NCI-H69 (cell line): ENCODE measurements around the gene CLCN1.

ENCODE experiments used
- DNase-seq: peaks from one replicate; lab custom pipeline; 2025; lab: John Stamatoyannopoulos, UW

CLCN1 gene

DNA sequence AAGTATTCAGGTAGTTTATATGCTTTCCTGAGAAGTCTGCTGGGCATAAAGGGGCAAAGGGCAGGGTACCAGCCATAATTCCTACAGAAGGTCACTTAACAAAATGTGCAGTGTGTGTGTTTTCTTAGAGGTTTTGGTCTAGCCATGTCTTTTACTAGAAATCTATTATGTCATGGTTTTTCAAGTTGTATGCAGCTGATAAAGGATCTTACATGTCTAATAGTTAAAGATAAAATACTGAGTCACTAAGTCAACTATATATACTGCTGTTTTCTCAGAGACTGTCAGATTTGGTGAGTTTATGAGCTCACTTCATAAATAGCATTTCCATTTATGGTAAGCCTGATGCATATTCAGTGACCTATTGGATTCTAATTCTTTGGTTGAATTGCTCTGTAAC, 20.0 kb upstream of the CLCN1 start:
- DNase-seq, result no peak

DNA sequence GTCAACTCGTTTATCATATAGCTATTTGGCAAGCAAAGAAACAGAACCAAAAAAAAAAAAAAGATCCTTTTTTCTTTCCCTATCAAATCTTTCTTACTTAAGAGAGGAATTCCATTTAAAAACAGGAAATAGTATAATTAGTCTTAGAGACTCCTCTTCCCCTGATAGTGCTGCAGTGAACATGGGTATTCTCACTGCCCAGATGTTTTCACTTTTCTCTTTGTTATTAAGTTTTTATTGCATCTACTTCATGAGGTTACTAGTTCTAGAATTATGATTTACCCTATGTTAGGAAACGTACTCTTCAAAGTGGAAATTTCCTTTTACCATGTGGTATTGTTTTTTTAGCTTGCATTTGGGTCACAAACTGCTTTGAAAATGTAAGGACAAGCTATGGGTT, 19.2 kb upstream of the CLCN1 start:
- DNase-seq, result no peak

DNA sequence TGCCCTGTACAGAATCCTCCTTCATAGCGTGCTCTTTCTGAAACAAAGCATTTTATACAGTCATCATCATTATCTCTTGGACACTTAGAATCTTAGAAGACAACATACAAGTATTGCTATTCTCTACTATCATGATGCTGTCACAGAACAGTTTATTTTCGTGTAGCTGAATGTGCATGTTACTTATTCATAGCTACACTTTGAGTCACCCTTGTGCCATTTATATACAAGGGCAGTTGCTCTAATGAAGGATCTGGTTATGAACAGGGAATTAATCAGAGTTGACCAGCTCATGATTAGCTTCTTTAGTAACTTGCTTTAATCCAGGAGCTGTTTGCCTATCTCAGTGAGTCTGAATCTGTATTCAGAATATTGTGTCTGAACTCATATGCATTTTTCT, 16.6 kb upstream of the CLCN1 start:
- no peak for DNase-seq

DNA sequence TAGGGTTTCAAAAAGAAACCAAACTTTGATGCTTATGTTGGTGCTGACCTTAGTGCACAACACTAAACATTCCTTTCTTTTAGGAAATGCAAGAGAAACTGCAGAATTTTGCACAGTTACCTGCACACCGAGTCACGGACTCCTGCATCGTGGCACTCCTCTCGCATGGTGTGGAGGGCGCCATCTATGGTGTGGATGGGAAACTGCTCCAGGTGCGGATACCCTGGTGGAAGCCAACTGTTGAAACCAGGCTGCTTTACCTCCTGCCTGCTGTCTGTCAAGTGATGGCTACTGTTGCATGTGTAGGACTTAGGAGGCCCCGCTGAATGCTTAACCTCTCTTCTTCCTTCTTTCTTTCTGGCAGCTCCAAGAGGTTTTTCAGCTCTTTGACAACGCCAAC, 16.1 kb upstream of the CLCN1 start:
- peak; percentile 35 for DNase-seq

DNA sequence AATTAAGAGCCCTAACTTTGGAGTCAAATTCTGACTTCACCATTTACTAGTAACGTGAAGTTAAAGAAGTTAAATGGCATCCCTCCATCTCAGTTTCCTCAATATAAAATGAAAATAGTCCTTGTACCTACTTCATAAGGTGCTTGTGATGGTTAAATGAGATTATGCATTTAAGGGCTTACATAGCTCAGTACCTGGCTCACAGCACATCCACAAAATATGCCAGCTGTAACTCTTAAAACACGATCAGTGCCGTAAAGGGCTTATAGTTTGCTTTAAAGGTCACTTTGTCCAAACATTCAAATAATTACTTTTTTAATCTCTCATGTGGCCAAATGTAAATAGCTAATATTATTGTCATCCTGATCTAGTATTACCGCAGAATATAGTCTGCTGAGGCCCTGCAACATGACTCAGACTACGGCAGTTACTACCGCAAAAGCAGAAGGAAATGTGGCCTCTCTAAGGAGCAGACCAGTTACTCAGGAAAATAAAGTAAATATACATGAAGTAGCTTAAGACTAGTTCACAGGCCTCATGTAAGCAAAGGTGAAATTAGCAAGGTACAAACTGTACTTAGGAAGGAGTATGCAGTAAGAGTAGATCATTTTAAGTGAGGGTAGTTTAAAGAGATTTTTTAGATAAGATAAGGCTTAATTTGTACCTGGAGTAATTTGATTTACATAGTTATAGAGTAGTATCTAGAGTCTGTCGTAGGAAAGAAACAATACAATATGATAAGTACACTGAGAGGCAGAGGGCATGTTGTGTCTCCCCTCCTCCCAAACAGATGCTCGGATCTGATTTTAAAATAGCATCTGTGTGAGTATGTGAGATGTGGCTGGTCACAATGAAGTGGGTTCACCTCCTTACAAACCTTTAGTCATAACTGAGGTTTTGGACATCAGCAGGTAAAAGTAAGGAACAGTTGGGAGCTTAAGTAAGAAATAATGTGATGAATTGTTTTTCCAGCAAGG, 14.7 kb upstream of the CLCN1 start:
- DNase-seq, result no peak

DNA sequence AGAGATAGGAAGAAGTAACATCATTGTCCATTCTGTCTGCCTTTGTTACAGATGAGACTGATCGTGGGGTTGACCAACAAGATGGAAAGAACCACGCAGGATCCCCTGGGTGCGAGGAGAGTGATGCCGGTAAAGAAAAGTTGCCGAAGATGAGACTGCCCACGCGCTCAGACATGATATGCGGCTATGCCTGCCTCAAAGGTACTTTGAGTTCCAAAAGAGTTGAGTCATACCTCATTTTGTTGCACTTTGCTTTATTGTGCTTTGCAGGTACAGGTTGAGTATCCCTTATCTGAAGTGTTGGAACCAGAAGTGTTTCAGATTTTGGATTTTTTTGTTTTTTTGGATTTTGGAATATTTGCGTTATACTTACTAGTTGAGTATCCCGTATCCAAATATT, 12.2 kb upstream of the CLCN1 start:
- DNase-seq, result no peak

DNA sequence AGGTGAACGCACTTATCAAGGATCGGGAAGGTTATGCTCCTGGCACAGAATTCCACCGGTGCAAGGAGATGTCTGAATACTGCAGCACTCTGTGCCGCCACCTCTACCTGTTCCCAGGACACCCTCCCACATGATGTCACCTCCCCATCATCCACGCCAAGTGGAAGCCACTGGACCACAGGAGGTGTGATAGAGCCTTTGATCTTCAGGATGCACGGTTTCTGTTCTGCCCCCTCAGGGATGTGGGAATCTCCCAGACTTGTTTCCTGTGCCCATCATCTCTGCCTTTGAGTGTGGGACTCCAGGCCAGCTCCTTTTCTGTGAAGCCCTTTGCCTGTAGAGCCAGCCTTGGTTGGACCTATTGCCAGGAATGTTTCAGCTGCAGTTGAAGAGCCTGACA, 11.0 kb upstream of the CLCN1 start:
- DNase-seq, result no peak

DNA sequence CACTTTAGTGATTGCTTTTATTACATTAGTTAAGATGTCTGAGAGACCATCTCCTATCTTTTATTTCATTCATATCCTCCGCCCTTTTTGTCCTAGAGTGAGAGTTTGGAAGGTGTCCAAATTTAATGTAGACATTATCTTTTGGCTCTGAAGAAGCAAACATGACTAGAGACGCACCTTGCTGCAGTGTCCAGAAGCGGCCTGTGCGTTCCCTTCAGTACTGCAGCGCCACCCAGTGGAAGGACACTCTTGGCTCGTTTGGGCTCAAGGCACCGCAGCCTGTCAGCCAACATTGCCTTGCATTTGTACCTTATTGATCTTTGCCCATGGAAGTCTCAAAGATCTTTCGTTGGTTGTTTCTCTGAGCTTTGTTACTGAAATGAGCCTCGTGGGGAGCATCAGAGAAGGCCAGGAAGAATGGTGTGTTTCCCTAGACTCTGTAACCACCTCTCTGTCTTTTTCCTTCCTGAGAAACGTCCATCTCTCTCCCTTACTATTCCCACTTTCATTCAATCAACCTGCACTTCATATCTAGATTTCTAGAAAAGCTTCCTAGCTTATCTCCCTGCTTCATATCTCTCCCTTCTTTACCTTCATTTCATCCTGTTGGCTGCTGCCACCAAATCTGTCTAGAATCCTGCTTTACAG, 10.4 kb upstream of the CLCN1 start:
- peak; percentile 61 for DNase-seq

DNA sequence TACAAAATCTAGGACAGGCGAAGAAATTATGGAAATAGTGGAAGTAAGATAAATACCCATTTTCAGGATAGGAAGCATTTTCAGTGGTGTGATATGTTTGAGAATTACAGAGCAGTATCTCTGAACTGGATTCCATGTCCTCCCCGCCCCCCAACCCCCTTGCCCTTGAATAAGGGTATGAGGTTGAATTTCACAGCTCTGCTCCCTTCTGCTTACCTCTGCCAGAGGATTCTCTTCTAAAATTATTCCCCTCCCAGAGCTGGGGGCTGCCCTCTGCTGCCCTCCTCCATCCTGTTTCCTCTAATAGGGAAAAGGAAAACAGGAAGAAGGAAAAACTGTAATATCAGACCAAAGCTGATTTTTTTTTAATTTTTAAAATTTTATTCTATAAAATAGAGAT, 7.3 kb upstream of the CLCN1 start:
- no peak for DNase-seq

DNA sequence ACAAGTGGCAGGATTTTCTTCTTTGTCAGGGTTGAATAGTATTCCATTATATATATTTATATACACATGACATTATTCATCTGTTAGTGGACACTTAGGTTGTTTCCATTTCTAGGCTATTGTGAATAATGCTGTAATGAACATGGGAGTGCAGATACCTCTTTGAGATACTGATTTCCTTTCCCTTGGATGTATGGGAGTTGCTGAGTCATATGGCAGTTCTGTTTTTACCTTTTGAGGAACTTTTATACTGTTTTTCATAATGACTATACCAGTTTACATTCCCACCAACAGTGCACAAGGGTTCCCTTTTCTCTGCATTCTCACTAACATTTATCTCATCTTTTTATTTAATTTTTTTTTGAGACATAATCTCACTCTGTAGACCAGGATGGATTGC, 1.8 kb upstream of the CLCN1 start:
- no peak for DNase-seq

DNA sequence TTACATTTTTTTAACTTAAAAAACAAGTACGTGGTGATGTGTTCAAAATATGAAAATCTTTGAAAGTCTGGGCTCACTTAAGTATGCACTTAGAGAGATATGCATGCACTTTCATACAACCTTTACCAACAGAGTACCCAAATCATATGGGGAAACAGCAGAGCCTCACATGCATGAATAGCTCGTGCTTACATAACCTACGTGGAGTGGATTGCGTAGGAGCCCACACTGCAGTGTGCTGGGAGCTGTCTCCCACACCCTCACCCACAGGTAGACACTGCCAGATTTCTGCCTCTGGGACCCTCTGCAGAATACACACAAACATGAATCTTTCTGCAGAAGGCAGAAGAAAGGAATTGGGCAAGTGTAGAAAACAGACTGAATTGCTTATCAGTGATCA, 581 bp downstream of the CLCN1 start:
- no peak for DNase-seq

DNA sequence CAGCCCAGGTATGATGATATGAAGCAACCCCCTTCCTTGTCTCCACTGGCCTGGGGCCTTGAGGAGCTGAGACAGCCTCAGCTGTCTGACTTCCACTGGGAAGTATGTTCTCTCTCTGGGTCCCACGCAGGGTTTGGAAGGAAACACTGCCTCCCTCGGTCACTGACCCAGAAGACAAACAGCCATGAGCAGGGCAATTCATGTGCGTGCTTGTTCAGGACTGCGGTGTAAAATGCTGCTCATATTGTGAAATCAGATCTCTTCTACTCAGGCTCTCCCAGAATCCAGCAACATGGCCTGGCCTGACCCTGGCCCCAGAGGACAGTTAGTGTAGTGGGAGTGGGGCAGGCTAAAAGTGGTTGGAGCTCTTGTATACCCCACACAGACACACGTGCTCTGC, 2.8 kb downstream of the CLCN1 start:
- no peak for DNase-seq

DNA sequence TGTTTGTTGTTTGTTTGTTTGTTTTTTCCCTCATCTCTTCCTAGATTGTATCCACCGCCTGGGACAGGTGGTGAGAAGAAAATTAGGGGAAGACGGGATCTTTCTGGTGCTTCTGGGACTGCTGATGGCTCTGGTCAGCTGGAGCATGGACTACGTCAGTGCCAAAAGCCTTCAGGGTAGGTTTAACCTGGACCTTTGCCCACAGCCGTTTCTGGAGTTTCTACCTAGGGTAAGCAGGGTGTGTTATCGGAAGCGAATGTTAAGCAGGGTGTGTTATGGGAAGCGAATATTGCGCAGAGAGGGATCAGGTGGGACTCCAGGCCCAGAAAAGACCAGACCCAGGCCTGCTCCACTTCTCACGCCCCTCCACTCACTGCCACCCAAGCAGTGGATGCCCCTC, 4.7 kb downstream of the CLCN1 start:
- DNase-seq, result no peak

DNA sequence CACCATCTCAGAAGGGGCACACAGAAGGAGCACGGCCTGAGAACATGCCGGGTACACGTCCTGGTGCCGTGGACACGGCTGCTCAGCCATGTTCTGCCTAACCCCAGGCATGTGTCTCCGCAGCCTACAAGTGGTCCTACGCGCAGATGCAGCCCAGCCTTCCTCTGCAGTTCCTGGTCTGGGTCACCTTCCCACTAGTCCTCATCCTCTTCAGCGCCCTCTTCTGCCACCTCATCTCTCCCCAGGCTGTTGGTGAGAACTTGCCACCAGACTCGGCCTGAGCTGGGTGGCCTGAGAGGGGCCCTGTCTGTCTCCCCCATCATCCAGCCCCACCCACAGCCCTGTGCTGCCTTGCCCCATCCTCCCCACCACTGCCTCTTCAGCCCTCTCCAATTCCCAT, 5.3 kb downstream of the CLCN1 start:
- no peak for DNase-seq

DNA sequence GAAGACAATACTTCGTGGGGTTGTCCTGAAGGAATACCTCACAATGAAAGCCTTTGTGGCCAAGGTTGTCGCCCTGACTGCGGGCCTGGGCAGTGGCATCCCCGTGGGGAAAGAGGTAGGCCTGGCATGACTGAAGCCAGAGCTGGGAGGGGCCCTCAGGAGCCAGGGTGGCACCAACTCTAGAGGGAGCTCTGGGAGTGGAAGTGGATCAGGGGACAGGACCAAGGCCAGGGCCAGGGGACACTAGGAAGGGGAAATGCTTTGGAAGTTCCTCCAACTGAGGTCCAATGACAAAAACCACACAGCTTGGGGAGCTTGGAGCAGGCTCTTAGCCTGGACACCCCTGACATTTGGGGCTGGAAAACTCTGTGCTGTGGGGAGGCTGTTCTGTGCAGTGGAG, 5.8 kb downstream of the CLCN1 start:
- no peak for DNase-seq

DNA sequence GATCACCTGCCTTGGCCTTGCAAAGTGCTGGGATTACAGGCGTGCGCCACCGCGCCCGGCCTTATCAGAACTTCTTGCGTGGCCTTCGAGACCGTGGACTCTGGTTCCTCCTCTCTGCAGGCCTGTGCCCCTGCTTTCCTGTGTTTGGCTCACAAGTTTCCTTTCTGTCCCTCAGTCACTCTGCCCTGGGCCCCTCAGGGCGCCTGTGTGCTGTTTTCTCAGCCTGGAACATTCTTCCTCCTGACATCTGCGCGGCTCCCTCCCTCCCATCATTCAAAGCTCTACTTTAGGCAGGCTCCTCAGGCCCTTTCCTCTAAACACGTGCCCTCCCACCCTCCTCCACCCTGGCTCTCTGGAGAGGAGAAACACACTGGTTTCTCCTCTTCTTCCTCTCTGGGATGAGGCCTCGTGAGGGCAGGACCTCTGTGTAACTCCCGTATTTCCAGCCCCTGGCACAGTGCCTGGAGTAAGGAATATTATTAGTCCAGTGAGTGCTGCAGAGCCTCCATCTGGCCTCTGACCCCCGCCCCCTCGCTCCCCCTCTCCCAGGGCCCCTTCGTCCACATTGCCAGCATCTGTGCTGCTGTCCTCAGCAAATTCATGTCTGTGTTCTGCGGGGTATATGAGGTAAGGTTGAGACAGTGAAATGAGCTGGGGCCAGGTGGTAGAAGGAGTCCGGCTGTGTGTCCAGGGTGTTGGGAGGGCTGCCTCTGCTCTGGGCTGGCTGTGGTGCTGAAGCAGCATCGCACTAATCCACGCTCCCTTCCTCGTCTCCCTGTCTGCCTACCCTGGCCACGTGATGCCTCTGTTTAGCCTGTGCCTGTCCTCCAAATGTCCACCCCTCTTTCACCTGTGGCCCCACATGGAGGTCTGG, 7.1 kb downstream of the CLCN1 start:
- no peak for DNase-seq

DNA sequence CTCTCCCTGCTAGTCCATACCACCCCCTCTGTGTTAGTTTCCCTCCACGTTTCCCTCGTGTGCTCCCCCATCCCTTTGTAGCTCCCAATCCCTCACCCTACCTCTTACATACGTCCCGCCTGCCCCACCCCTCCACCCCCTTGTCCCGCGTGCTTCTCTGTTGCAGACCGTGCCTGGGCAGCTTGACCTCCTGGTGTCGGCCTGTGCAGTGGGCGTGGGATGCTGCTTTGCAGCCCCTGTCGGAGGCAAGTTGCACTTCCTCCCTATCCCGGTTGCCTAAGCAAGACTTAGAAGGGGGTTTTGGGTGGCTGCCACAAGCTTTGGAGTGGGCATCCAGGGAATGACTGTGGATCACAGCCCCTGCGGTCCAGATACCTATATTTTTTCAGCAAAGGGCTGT, 7.7 kb downstream of the CLCN1 start:
- no peak for DNase-seq

DNA sequence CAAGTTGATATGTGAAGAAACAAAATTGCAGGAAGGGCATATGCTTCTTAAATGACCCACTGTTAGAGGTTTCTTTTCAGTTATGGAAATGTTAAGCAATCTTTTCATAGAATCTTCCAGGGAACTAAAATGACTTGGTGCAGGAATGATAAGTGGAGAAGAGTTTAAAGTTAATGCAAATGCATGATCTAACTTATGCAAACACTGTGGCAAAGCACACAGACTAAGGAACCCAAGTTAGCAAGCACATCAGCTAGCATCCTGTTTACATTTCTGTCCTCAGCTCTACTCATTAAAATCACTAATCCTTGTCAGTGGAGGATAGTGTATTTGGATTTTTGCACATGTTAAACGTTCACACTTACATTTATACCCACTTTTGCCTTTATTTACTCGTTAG, 9.3 kb downstream of the CLCN1 start:
- DNase-seq, result no peak

DNA sequence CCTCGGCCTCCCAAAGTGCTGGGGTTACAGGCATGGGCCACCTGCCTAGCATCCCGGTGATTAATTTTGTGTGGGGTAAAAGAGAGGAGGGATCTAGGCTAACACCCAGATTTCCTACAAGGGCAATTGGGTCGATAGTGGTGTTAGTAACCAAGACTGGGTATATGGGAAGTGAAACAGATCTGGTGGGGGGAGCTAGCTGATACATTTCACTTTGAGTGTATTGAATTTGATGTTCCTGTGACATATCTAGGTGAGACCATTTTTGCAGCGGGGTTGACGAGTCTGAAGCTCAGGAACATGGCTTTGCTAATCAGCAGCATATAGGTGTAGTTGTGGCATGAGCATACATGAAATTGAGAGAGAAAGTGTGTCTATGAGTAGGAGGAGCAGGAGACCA, 12.0 kb downstream of the CLCN1 start:
- DNase-seq, result no peak

DNA sequence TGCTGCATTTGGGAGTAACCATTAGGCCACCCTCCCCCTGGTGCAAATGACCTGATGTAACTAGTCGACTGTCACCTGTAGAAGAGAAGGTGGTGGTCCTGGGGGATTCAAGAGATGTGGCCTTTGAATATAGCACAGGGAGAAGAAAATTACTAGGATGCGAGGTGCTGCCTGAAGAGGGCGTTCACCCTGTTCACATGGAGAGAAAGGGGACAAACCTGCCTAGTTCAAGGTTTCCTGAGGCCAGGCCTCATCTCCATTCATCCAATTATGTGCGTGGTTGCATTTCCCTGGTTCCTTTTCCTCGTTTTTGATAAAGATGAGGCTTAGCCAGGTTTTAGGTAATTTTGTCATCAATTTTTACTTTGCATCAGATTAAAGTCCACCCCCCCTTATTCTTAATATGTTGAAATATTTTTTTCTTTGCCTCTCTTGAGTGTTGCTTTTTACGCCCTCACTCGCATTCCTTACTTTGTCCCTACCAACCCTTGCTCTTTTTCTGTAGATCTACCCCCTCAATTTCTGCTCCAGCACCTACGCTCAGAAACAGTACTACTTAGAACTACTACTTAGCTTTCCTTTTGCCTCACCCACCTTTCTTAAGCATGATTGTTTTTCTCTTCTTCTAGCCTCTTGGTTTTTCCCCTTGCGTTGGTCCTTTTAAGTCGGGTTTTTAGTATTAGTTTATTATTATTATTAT, 13.7 kb downstream of the CLCN1 start:
- DNase-seq, result peak; percentile 15

DNA sequence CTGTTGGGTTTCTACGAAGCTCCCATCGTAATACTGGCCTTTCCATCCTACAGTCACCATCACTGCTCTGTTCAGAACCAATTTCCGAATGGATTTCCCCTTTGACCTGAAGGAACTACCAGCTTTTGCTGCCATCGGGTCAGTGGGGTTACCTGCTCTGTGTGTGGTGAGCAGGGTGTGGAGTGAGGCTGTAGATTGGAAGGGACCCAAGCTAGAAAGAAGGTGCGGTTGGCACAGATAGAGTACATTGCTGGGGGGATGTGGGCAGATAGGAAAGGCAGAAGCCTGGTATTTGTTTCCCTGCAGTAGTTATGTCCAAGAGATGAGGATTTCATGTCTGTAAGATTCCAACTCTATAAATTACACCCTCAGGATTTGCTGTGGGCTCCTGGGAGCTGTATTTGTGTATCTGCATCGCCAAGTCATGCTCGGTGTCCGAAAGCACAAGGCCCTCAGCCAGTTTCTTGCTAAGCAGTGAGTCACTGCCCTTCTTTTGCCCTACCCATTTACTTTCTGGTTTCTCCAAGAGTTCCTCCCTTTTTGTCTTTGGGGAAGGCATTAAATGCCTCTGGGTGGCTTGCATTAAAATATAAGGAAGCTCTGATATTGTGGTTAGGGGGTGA, 15.4 kb downstream of the CLCN1 start:
- no peak for DNase-seq

DNA sequence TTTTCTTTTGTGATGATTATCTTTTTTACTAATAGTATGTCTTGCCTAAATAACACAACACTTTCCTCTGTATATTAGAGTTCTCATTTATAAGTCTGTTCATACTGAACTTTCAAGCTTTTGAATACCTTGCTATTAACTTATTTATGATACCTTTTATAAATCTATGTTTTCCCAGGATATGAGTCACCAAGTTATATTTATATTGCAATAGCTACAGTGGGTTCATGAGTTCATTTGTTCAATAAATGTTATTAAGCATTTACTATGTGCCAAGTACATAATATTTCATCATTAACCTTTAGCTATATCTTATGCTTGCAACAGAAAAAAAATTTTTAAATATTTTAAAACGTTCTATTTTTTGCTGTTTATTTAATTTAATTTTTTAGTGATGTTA, 18.3 kb downstream of the CLCN1 start:
- no peak for DNase-seq
